ENCODE results near the gene CACNA2D4. TPM values are rescaled to one million over a fixed set of nuclear protein-coding genes. Genes with fewer than 3 reads are reported as not detected.

CACNA2D4 gene
- total and polyA plus RNA-seq, 8 donors, result 1.5 to 6.5 (median 1.9) TPM

- H3K27ac ChIP-seq, result no peak overlapping the region
- no peak for TF ChIP-seq CTCF (IDR thresholded peaks at IDR 0.05)
- no peak overlapping the region for H3K4me3 ChIP-seq
- intact Hi-C loops (cut with DNase I), result loop anchor here (10.0 kb wide), 3 partner anchors 138 to 298 kb away; no protein-coding TSS in a partner anchor
- ATAC-seq (no peak), DNase-seq (peak in 1 of 4 donors; percentile 28)
- H3K9me3 ChIP-seq, result no peaks in the 10 kb centered on the region
- H3K27me3 ChIP-seq, result peaks cover 0 to 32% of the 10 kb centered on the region in 2 donors
- no peaks in the 10 kb centered on the region for H3K36me3 ChIP-seq
- H3K4me1 ChIP-seq, result no peaks in the 10 kb centered on the region
These were observed 13.9 kb upstream of the CACNA2D4 start for GRCh38 chr12:1932264-1932777.

GRCh38 chr12:1931642-1932041 lies 13.2 kb upstream of the CACNA2D4 start:
- no peak for DNase-seq

GRCh38 chr12:1930803-1931597 lies 12.5 kb upstream of the CACNA2D4 start:
- intact Hi-C loops (cut with DNase I), result loop anchor here (10.0 kb wide), 3 partner anchors 136 to 296 kb away; no protein-coding TSS in a partner anchor
- no peak for ATAC-seq
- Histone ChIP-seq H3K9me3 (no peaks in the 10 kb centered on the region), H3K4me1 (no peaks in the 10 kb centered on the region), H3K27ac (no peak overlapping the region), H3K27me3 (peaks cover 0 to 40% of the 10 kb centered on the region in 2 donors), H3K36me3 (no peaks in the 10 kb centered on the region), H3K4me3 (no peak overlapping the region)
- no peak for TF ChIP-seq CTCF (IDR thresholded peaks at IDR 0.05)
- DNase-seq, result peak in 1 of 4 donors; percentile 31

More at GRCh38 chr12:1931642-1932041, 13.2 kb upstream of the CACNA2D4 start:
- no peaks in the 10 kb centered on the region for H3K4me1 ChIP-seq
- TF ChIP-seq CTCF (IDR thresholded peaks at IDR 0.05), result no peak
- H3K9me3 ChIP-seq, result no peaks in the 10 kb centered on the region
- no peak overlapping the region for H3K4me3 ChIP-seq
- H3K27ac ChIP-seq, result no peak overlapping the region
- no peak for ATAC-seq
- H3K27me3 ChIP-seq, result peaks cover 0 to 37% of the 10 kb centered on the region in 2 donors
- no peaks in the 10 kb centered on the region for H3K36me3 ChIP-seq
- intact Hi-C loops (cut with DNase I), result loop anchor here (10.0 kb wide), 3 partner anchors 137 to 297 kb away; no protein-coding TSS in a partner anchor

GRCh38 chr12:1929985-1930802 lies 11.7 kb upstream of the CACNA2D4 start:
- H3K9me3 ChIP-seq, result no peaks in the 10 kb centered on the region
- H3K27ac ChIP-seq, result no peak overlapping the region
- TF ChIP-seq CTCF (IDR thresholded peaks at IDR 0.05), result no peak
- ATAC-seq (no peak), DNase-seq (no peak)
- H3K4me1 ChIP-seq, result no peaks in the 10 kb centered on the region
- no peak overlapping the region for H3K4me3 ChIP-seq
- no peaks in the 10 kb centered on the region for H3K36me3 ChIP-seq
- H3K27me3 ChIP-seq, result peaks cover 0 to 48% of the 10 kb centered on the region in 2 donors
- intact Hi-C loops (cut with DNase I), result loop anchor here (10.0 kb wide), 3 partner anchors 135 to 295 kb away; no protein-coding TSS in a partner anchor
